HepG2 (cell line): ENCODE measurements around the gene RAB3C. TPM values are rescaled to one million over a fixed set of nuclear protein-coding genes. Genes with fewer than 3 reads are reported as not detected.

ENCODE experiments used
- ATAC-seq: fragments of 200-7000 bp; cut with Tn5 transposase; 3 replicates; pipeline ENCODE4 v1.9.1; 2020; ENCODE audit warnings: mild to moderate bottlenecking, moderate library complexity
- BruUV-seq: library from RNA; stranded (reverse); fragments of 400-500 nt; replicated peaks from 2 replicates; lab custom pipeline; 2021; lab: Mats Ljungman, UMichigan
- CTCF ChIA-PET: fragments of 300-600 bp; formaldehyde crosslinking; extraction: SDS; loops from one replicate; lab custom pipeline; 2021; ENCODE audit warnings: low total read pairs, inconsistent platforms, low intra/inter-chr PET ratio; lab: Yijun Ruan, JAX
- POLR2A ChIA-PET: fragments of 350-600 bp; sonication (Branson Sonifier 250); formaldehyde crosslinking; loops from one replicate; lab custom pipeline; 2020; ENCODE audit warnings: antibody characterized with exemption, inconsistent platforms; lab: Yijun Ruan, JAX
- DNase-seq: peaks from one replicate; pipeline ENCODE4 v3.0.0-alpha.2; 2015; ENCODE audit warnings: low spot score
- FAIRE-seq: peaks from 3 replicates; lab custom pipeline; 2011; peaks lifted over from hg19 to GRCh38; lab: Jason Lieb, UNC
- H2AFZ ChIP-seq: one replicate; pipeline ENCODE4 v1.6.1; 2011; ENCODE audit warnings: low read length, inconsistent platforms
- H3K27ac ChIP-seq: fragments of 300-600 bp; 3 replicates; pipeline ENCODE4 v1.8.0; 2011; ENCODE audit warnings: mixed run types, mild to moderate bottlenecking, mixed read lengths, low read length, inconsistent platforms; ENCODE audit not compliant: insufficient read depth; ENCODE audit errors: extremely low read length
- H3K27me3 ChIP-seq, 2 experiments: fragments of 200-600 bp in 1 of 2; 2 replicates in 1 of 2; 3 replicates in 1 of 2; pipeline versions ENCODE4 v1.6.0 to v1.8.0; 2011; ENCODE audit warnings: low read length in 2 of 2, mild to moderate bottlenecking in 2 of 2, moderate library complexity in 2 of 2, inconsistent platforms in 1 of 2; ENCODE audit not compliant: insufficient read depth in 2 of 2, control insufficient read depth in 1 of 2
- H3K36me3 ChIP-seq, 2 experiments: fragments of 200-600 bp in 1 of 2; replicated peaks in 1 of 2; 2 replicates in 1 of 2; 3 replicates in 1 of 2; pipeline versions ENCODE4 v1.5.1 to v1.8.0; 2011; ENCODE audit warnings: low read length in 2 of 2, inconsistent platforms in 1 of 2; ENCODE audit not compliant: insufficient read depth in 2 of 2, control insufficient read depth in 1 of 2
- H3K4me1 ChIP-seq: 2 replicates; pipeline ENCODE4 v1.5.1; 2012; ENCODE audit warnings: low read length, inconsistent platforms; ENCODE audit not compliant: insufficient read depth
- H3K4me2 ChIP-seq: 2 replicates; pipeline ENCODE4 v1.6.0; 2011; ENCODE audit warnings: low read depth, low read length, inconsistent platforms
- H3K4me3 ChIP-seq, 3 experiments: fragments of 200-600 bp in 1 of 3; sonication (generic), shearing (Covaris generic) in 1 of 3; replicated peaks in 1 of 3; 2 replicates each; pipeline ENCODE4 v1.5.1; 2011 to 2016; ENCODE audit warnings: low read length in 3 of 3, inconsistent platforms in 2 of 3, low read depth in 2 of 3, mild to moderate bottlenecking in 2 of 3, control low read depth in 1 of 3, mixed read lengths in 1 of 3; ENCODE audit not compliant: insufficient read depth in 1 of 3
- H3K79me2 ChIP-seq: one replicate; pipeline ENCODE4 v1.6.1; 2011; ENCODE audit warnings: low read length, inconsistent platforms; ENCODE audit not compliant: insufficient read depth
- H3K9ac ChIP-seq: 2 replicates; pipeline ENCODE4 v1.6.0; 2011; ENCODE audit warnings: mild to moderate bottlenecking, low read depth, low read length, inconsistent platforms; ENCODE audit not compliant: insufficient read depth
- H3K9me3 ChIP-seq: 2 replicates; pipeline ENCODE4 v1.5.1; 2012; ENCODE audit warnings: mild to moderate bottlenecking, low read length
- H4K20me1 ChIP-seq: 2 replicates; pipeline ENCODE4 v1.6.0; 2011; ENCODE audit warnings: inconsistent platforms, mild to moderate bottlenecking, low read length, moderate library complexity; ENCODE audit not compliant: insufficient read depth
- ATM ChIP-seq: fragments of 450-650 bp; IDR thresholded peaks from 2 replicates; pipeline ENCODE4 v1.7.1; 2017; ENCODE audit warnings: mild to moderate bottlenecking, borderline replicate concordance
- FOXC1 ChIP-seq: sonication (generic); formaldehyde crosslinking; IDR thresholded peaks from 2 replicates; pipeline ENCODE4 v1.8.0; 2022; ENCODE audit warnings: mild to moderate bottlenecking, missing genetic modification reagents, borderline replicate concordance
- MLX ChIP-seq: IDR thresholded peaks from 2 replicates; pipeline ENCODE4 v1.6.1; 2016
- PPARG ChIP-seq: conservative IDR thresholded peaks from 2 replicates; pipeline ENCODE4 v1.6.1; 2016; ENCODE audit warnings: missing biosample characterization, missing genetic modification reagents
- PRMT3 ChIP-seq: sonication (generic); formaldehyde crosslinking; IDR thresholded peaks from 2 replicates; pipeline ENCODE4 v1.8.1; 2022; ENCODE audit warnings: low read depth, mild to moderate bottlenecking, moderate library complexity, missing genetic modification reagents, borderline replicate concordance
- RNF2 ChIP-seq: fragments of 450-650 bp; conservative IDR thresholded peaks from 2 replicates; pipeline ENCODE4 v1.6.1; 2016; ENCODE audit warnings: low read depth
- STAT5B ChIP-seq: sonication (generic); formaldehyde crosslinking; IDR thresholded peaks from 2 replicates; pipeline ENCODE4 v1.4.0; 2020; ENCODE audit warnings: missing genetic modification reagents
- SYNCRIP ChIP-seq: fragments of 200-400 bp; formaldehyde crosslinking; IDR thresholded peaks from 2 replicates; pipeline ENCODE4 v1.6.1; 2018; ENCODE audit warnings: mild to moderate bottlenecking, low read depth, low read length; ENCODE audit not compliant: insufficient read depth
- TARDBP ChIP-seq: sonication (generic); formaldehyde crosslinking; IDR thresholded peaks from 2 replicates; pipeline ENCODE4 v1.8.0; 2022; ENCODE audit warnings: mild to moderate bottlenecking, missing genetic modification reagents
- ZGPAT ChIP-seq: IDR thresholded peaks from 2 replicates; pipeline ENCODE4 v1.6.1; 2016; ENCODE audit warnings: mild to moderate bottlenecking
- ZNF18 ChIP-seq: sonication (generic); formaldehyde crosslinking; IDR thresholded peaks from 2 replicates; pipeline ENCODE4 v1.8.0; 2022; ENCODE audit warnings: mild to moderate bottlenecking, missing genetic modification reagents; ENCODE audit not compliant: insufficient replicate concordance
- ZNF468 ChIP-seq: sonication (generic); formaldehyde crosslinking; IDR thresholded peaks from 2 replicates; pipeline ENCODE4 v1.8.0; 2022; ENCODE audit warnings: mild to moderate bottlenecking, moderate library complexity, missing genetic modification reagents
- ZNF567 ChIP-seq: sonication (generic); formaldehyde crosslinking; IDR thresholded peaks from 2 replicates; pipeline ENCODE4 v1.8.1; 2023; ENCODE audit warnings: mild to moderate bottlenecking, missing genetic modification reagents, borderline replicate concordance
- ZNF773 ChIP-seq: sonication (generic); formaldehyde crosslinking; IDR thresholded peaks from 2 replicates; pipeline ENCODE4 v1.4.0; 2020; ENCODE audit warnings: missing genetic modification reagents, borderline replicate concordance
- in situ Hi-C: cut with HindIII; loops from 2 replicates; pipeline ENCODE4 v1.10.0; 2017; ENCODE audit warnings: low pct_unique_long_range_greater_than_20kb; ENCODE audit not compliant: extremely low pct_ligation_motif_present
- intact Hi-C: fragments of 100-400 bp; cut with micrococcal nuclease; formaldehyde crosslinking; loops from one replicate; pipeline ENCODE4 v1.10.0; 2022; ENCODE audit not compliant: unreplicated experiment
- polyA plus RNA-seq, 8 experiments: library from polyadenylated mRNA; depleted of rRNA in 3 of 8; stranded (reverse) in 7 of 8; unstranded in 1 of 8; fragments of >200 nt; fragmentation: Illumina TruSeq in 4 of 8; extraction: Trizol in 4 of 8; gene quantifications; 2 replicates each; pipeline versions ENCODE4 v1.2.1 to v1.2.3, GENCODE V29; 2011 to 2016; ENCODE audit warnings: low read depth in 4 of 8, missing spikeins in 1 of 8, mixed read lengths in 1 of 8; ENCODE audit not compliant: insufficient read depth in 1 of 8
- total RNA-seq, 5 experiments: library from RNA; depleted of rRNA; stranded (reverse); fragments of >200 nt; fragmentation: Illumina TruSeq; extraction: Trizol; gene quantifications; 2 replicates each; pipeline ENCODE4 v1.2.3, GENCODE V29; 2016; ENCODE audit warnings: low read depth in 1 of 5

Gene RAB3C
- total and polyA plus RNA-seq, 2 of the 13 experiments (the other 11 are each of a cell fraction or from before 2014, with no cell fraction given), result not detected

- ATAC-seq (no peak), FAIRE-seq (no peak), DNase-seq (no peak)
- H3K79me2 ChIP-seq, result no peaks in the 10 kb centered on the region
- ChIA-PET POLR2A (no interaction called here), CTCF (interaction anchor here (3.1 kb wide), 1 partner anchor 282 kb away, joined by 18 read pairs; no protein-coding TSS in a partner anchor)
- H4K20me1 ChIP-seq, result no peaks in the 10 kb centered on the region
- BruUV-seq, result no TSS peak
- in situ Hi-C loops, result loop anchor here (25.0 kb wide), 1 partner anchor 470 kb away; no protein-coding TSS in a partner anchor
- H3K4me2 ChIP-seq, result no peak overlapping the region
- H3K9me3 ChIP-seq, result no peaks in the 10 kb centered on the region
- peaks cover 2 to 27% of the 10 kb centered on the region in 2 experiments; a peak in 4 of 5 replicates for H3K27me3 ChIP-seq
- H3K36me3 ChIP-seq, result no peaks in the 10 kb centered on the region
- intact Hi-C loops, result loop anchor here (1.0 kb wide), 2 partner anchors 115 to 282 kb away; no protein-coding TSS in a partner anchor
- H3K4me1 ChIP-seq, result no peaks in the 10 kb centered on the region; the same call in 1 of the 2 replicates
- H2AFZ ChIP-seq, result no peak overlapping the region
- no peak overlapping the region for H3K9ac ChIP-seq
- TF ChIP-seq FOXC1 (CRISPR knock-in tag), result no peak
- TF ChIP-seq ZNF468 (CRISPR knock-in tag), result no peak
- TF ChIP-seq RNF2, result no peak
- no peak for TF ChIP-seq ZNF567 (CRISPR knock-in tag)
- no peak for TF ChIP-seq ZNF773 (CRISPR knock-in tag)
- no peak for TF ChIP-seq PRMT3 (CRISPR knock-in tag)
- TF ChIP-seq PPARG (CRISPR knock-in tag), result no peak
- no peak for TF ChIP-seq MLX
- no peak for TF ChIP-seq ZNF18 (CRISPR knock-in tag)
- TF ChIP-seq TARDBP, result no peak
- no peak for TF ChIP-seq ATM
- no peak for TF ChIP-seq SYNCRIP
- TF ChIP-seq ZGPAT, result no peak
- no peak for TF ChIP-seq STAT5B (CRISPR knock-in tag)
- H3K4me3 ChIP-seq, result no peak overlapping the region
- no peak overlapping the region for H3K27ac ChIP-seq
These were observed 309.1 kb downstream of the RAB3C start for GRCh38 chr5:58891971-58892343.
